Karpas-422 (cell line): ENCODE results near the gene ACAT2. TPM values are rescaled to one million over a fixed set of nuclear protein-coding genes. Genes with fewer than 3 reads are reported as not detected.
"Not testable (repeated sequence)": the region's sequence is repeated elsewhere in the genome, so short reads cannot be mapped to it uniquely, and the experiment has no call there.

ENCODE experiments used
- DNase-seq: peaks from one replicate; pipeline ENCODE4 v3.0.0-alpha.2; 2015
- H2AFZ ChIP-seq: fragments of 200-600 bp; sonication (generic); 2 replicates; pipeline ENCODE4 v1.6.1; 2014; ENCODE audit warnings: antibody characterized with exemption, low read length, mixed read lengths
- H3K27ac ChIP-seq: fragments of 200-600 bp; sonication (generic); 2 replicates; pipeline ENCODE4 v1.5.1; 2014; ENCODE audit warnings: mild to moderate bottlenecking, low read length, moderate library complexity
- H3K27me3 ChIP-seq: fragments of 200-600 bp; sonication (generic); 2 replicates; pipeline ENCODE4 v1.6.1; 2014; ENCODE audit warnings: low read length, mixed read lengths
- H3K36me3 ChIP-seq: fragments of 200-600 bp; sonication (generic); 2 replicates; pipeline ENCODE4 v1.6.1; 2014; ENCODE audit warnings: low read length, mixed read lengths; ENCODE audit not compliant: insufficient read depth
- H3K4me1 ChIP-seq: fragments of 200-600 bp; sonication (generic); 2 replicates; pipeline ENCODE4 v1.6.1; 2014; ENCODE audit warnings: mild to moderate bottlenecking, low read length, mixed read lengths
- H3K4me2 ChIP-seq: fragments of 200-600 bp; sonication (generic); 2 replicates; pipeline ENCODE4 v1.6.1; 2014; ENCODE audit warnings: low read length, low read depth, mild to moderate bottlenecking; ENCODE audit not compliant: poor library complexity, severe bottlenecking
- H3K4me3 ChIP-seq: fragments of 200-600 bp; sonication (generic); 2 replicates; pipeline ENCODE4 v1.5.1; 2014; ENCODE audit warnings: mild to moderate bottlenecking, antibody characterized with exemption, low read length, mixed read lengths
- H3K79me2 ChIP-seq: fragments of 200-600 bp; sonication (generic); 2 replicates; pipeline ENCODE4 v1.6.1; 2014; ENCODE audit warnings: mild to moderate bottlenecking, low read length, mixed read lengths
- H3K9ac ChIP-seq: fragments of 200-600 bp; sonication (generic); 2 replicates; pipeline ENCODE4 v1.6.0; 2014; ENCODE audit warnings: low read length
- H3K9me2 ChIP-seq: fragments of 200-600 bp; sonication (generic), shearing (Covaris generic); replicated peaks from 2 replicates; pipeline ENCODE4 v1.6.0; 2014; ENCODE audit warnings: mild to moderate bottlenecking, low read length, moderate library complexity; ENCODE audit not compliant: insufficient read depth
- H3K9me3 ChIP-seq: fragments of 300-700, 200-600 bp; sonication (generic); 2 replicates; pipeline ENCODE4 v1.6.1; 2014; ENCODE audit warnings: low read length, mixed read lengths
- H4K20me1 ChIP-seq: fragments of 200-600 bp; sonication (generic); 2 replicates; pipeline ENCODE4 v1.6.1; 2014; ENCODE audit warnings: mild to moderate bottlenecking, antibody characterized with exemption, low read length, low read depth; ENCODE audit not compliant: insufficient read depth
- total RNA-seq: library from RNA; depleted of rRNA; stranded (reverse); fragments of >200 nt; shearing (Covaris generic); gene quantifications from 2 replicates; pipeline ENCODE4 v1.2.3, GENCODE V29; 2014; ENCODE audit warnings: low replicate concordance

The ACAT2 gene
- total RNA-seq, 1 experiment from 2014 or later: 72.9 TPM

- Histone ChIP-seq H4K20me1 (peaks cover 33% of the 10 kb centered on the region), H3K4me3 (peak overlapping the region; percentile 93), H3K27me3 (no peaks in the 10 kb centered on the region), H3K79me2 (peaks cover 87% of the 10 kb centered on the region), H3K4me2 (peak overlapping the region; percentile 85), H3K36me3 (peaks cover 59% of the 10 kb centered on the region), H2AFZ (no peak overlapping the region), H3K4me1 (peaks cover 39% of the 10 kb centered on the region), H3K27ac (peak overlapping the region; percentile 63), H3K9me3 (no peaks in the 10 kb centered on the region), H3K9me2 (no peaks in the 10 kb centered on the region), H3K9ac (peak overlapping the region; percentile 96)
- peak; percentile 60 for DNase-seq
Observed at GRCh38 chr6:159788753-159789376, 27.0 kb downstream of the ACAT2 start.

- H3K27ac ChIP-seq: peak within 1 kb of the TSS; percentile 71
- H3K9ac ChIP-seq: peak within 1 kb of the TSS; percentile 96
- H3K4me1 ChIP-seq: peaks cover 39% of the 10 kb centered on the region
- peak within 1 kb of the TSS; percentile 93 for H3K4me2 ChIP-seq
- no peaks in the 10 kb centered on the region for H3K9me3 ChIP-seq
- peak within 1 kb of the TSS; percentile 56; the same call in 1 of the 2 replicates for H2AFZ ChIP-seq
- no peaks in the 10 kb centered on the region for H3K9me2 ChIP-seq
- H3K27me3 ChIP-seq: no peaks in the 10 kb centered on the region
- peaks cover 30% of the 10 kb centered on the region for H4K20me1 ChIP-seq
- H3K36me3 ChIP-seq: peaks cover 61% of the 10 kb centered on the region
- peak within 1 kb of the TSS; percentile 93 for H3K4me3 ChIP-seq
- peak; percentile 100 for DNase-seq
- H3K79me2 ChIP-seq: peaks cover 89% of the 10 kb centered on the region
Observed at GRCh38 chr6:159789377-159790148, 27.7 kb downstream of the ACAT2 start, which contains the start of gene TCP1. Gene TCP1, minus strand, starts transcription at chr6:159789602. Its CDS starts 134 bp downstream, at chr6:159789468.

- Histone ChIP-seq H3K4me3 (peak within 1 kb of the TSS; percentile 93), H3K79me2 (peaks cover 81% of the 10 kb centered on the region), H3K4me1 (peaks cover 39% of the 10 kb centered on the region), H4K20me1 (peaks cover 28% of the 10 kb centered on the region), H2AFZ (peak within 1 kb of the TSS; percentile 56; the same call in 1 of the 2 replicates), H3K4me2 (peak within 1 kb of the TSS; percentile 93), H3K27me3 (no peaks in the 10 kb centered on the region), H3K9me3 (no peaks in the 10 kb centered on the region), H3K36me3 (peaks cover 53% of the 10 kb centered on the region), H3K9ac (peak within 1 kb of the TSS; percentile 96), H3K9me2 (no peaks in the 10 kb centered on the region), H3K27ac (peak within 1 kb of the TSS; percentile 71)
- peak; percentile 99 for DNase-seq
Observed at GRCh38 chr6:159790149-159790955, 28.5 kb downstream of the ACAT2 start, which contains the start of gene MRPL18. Gene MRPL18, plus strand, starts transcription at chr6:159790467. Its CDS starts 121 bp downstream, at chr6:159790588.

- Histone ChIP-seq H3K9me2 (no peaks in the 10 kb centered on the region), H3K9me3 (no peaks in the 10 kb centered on the region), H3K27ac (peak overlapping the region; percentile 60), H3K9ac (peak overlapping the region; percentile 88), H3K79me2 (peaks cover 74% of the 10 kb centered on the region), H2AFZ (0 out of 2 replicates have a peak overlapping the region, but pooled peaks have one; percentile 37), H3K36me3 (peaks cover 46% of the 10 kb centered on the region), H3K27me3 (no peaks in the 10 kb centered on the region), H3K4me1 (peaks cover 35% of the 10 kb centered on the region), H3K4me2 (peak overlapping the region; percentile 93), H3K4me3 (peak overlapping the region; percentile 89), H4K20me1 (peaks cover 24% of the 10 kb centered on the region)
- DNase-seq: peak; percentile 66
Observed at GRCh38 chr6:159790956-159791598, 29.2 kb downstream of the ACAT2 start.

- not testable (repeated sequence) for H3K9me2 ChIP-seq, H3K27ac ChIP-seq, H3K9me3 ChIP-seq, H3K4me2 ChIP-seq, H4K20me1 ChIP-seq, DNase-seq, H2AFZ ChIP-seq, H3K4me3 ChIP-seq, H3K27me3 ChIP-seq, H3K9ac ChIP-seq
- Histone ChIP-seq H3K4me1 (peaks cover 16% of the 10 kb centered on the region), H3K36me3 (peaks cover 41% of the 10 kb centered on the region; the same call in 1 of the 2 replicates), H3K79me2 (peaks cover 40% of the 10 kb centered on the region)
Observed at GRCh38 chr6:159794976-159795375, 33.1 kb downstream of the ACAT2 start.

- H3K79me2 ChIP-seq: peaks cover 17% of the 10 kb centered on the region
- H4K20me1 ChIP-seq: no peaks in the 10 kb centered on the region
- no peak overlapping the region for H3K27ac ChIP-seq
- no peak overlapping the region for H3K4me2 ChIP-seq
- H3K9ac ChIP-seq: no peak overlapping the region
- H3K4me1 ChIP-seq: peaks cover 2% of the 10 kb centered on the region
- H3K4me3 ChIP-seq: no peak overlapping the region
- DNase-seq: no peak
- peaks cover 32% of the 10 kb centered on the region; the same call in 1 of the 2 replicates for H3K36me3 ChIP-seq
- H3K9me2 ChIP-seq: no peaks in the 10 kb centered on the region
- no peaks in the 10 kb centered on the region for H3K9me3 ChIP-seq
- no peak overlapping the region for H2AFZ ChIP-seq
- no peaks in the 10 kb centered on the region for H3K27me3 ChIP-seq
Observed at GRCh38 chr6:159797554-159797953, 35.7 kb downstream of the ACAT2 start.

- Histone ChIP-seq H3K27ac (no peak within 1 kb of the TSS), H3K4me1 (no peaks in the 10 kb centered on the region), H3K36me3 (peaks cover 18% of the 10 kb centered on the region; the same call in 1 of the 2 replicates), H3K79me2 (no peaks in the 10 kb centered on the region), H4K20me1 (no peaks in the 10 kb centered on the region), H2AFZ (no peak within 1 kb of the TSS), H3K9ac (no peak within 1 kb of the TSS), H3K4me2 (no peak within 1 kb of the TSS), H3K9me3 (no peaks in the 10 kb centered on the region), H3K4me3 (no peak within 1 kb of the TSS), H3K9me2 (no peaks in the 10 kb centered on the region), H3K27me3 (no peaks in the 10 kb centered on the region)
- DNase-seq: no peak
Observed at GRCh38 chr6:159800141-159800865, 38.5 kb downstream of the ACAT2 start, which contains the start of gene PNLDC1. Gene PNLDC1, plus strand, starts transcription at chr6:159800276. Its CDS starts 32 bp downstream, at chr6:159800308.
